Gastrocnemius medialis (tissue), 4 donors: ENCODE results near the gene SGMS1.

Experiments used
- POLR2A ChIP-seq, 2 donors: fragments of 450-650 bp; IDR thresholded peaks; one replicate each; pipeline ENCODE4 v1.6.1; 2017; ENCODE audit warnings: antibody characterized with exemption in 2 of 2, mild to moderate bottlenecking in 2 of 2, moderate library complexity in 2 of 2
- TF ChIP-seq, protein P1 (sequence below), 5 experiments: fragments of 450-650 bp in 3 of 5; fragments of 200-600 bp in 2 of 5; sonication (generic) in 2 of 5; IDR thresholded peaks in 4 of 5; conservative IDR thresholded peaks in 1 of 5; 1 replicate in 4 of 5; 2 replicates in 1 of 5; pipeline ENCODE4 v1.5.1; 2016 to 2019; ENCODE audit warnings: antibody characterized with exemption in 5 of 5, mild to moderate bottlenecking in 3 of 5, moderate library complexity in 3 of 5

DNA sequence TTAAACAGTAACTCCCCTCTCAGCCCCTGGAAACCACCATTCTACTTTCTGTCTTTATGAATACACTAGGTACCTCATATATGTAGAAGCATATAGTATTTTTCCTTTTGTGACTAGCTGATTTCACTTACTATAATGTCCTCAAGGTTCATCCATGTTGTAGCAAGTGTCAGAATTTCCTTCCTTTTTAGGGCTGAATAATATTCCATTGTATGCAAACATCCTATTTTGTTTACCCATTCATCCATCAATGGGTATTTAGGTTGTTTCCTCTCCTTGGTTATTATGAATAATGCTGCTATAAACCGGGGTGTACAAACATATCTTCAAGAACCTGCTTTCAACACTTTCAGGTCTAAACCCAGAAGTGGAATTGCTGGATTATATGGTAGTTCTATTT is 125.3 kb downstream of the SGMS1 start:
- TF ChIP-seq, protein P1, sequence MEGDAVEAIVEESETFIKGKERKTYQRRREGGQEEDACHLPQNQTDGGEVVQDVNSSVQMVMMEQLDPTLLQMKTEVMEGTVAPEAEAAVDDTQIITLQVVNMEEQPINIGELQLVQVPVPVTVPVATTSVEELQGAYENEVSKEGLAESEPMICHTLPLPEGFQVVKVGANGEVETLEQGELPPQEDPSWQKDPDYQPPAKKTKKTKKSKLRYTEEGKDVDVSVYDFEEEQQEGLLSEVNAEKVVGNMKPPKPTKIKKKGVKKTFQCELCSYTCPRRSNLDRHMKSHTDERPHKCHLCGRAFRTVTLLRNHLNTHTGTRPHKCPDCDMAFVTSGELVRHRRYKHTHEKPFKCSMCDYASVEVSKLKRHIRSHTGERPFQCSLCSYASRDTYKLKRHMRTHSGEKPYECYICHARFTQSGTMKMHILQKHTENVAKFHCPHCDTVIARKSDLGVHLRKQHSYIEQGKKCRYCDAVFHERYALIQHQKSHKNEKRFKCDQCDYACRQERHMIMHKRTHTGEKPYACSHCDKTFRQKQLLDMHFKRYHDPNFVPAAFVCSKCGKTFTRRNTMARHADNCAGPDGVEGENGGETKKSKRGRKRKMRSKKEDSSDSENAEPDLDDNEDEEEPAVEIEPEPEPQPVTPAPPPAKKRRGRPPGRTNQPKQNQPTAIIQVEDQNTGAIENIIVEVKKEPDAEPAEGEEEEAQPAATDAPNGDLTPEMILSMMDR (IDR thresholded peaks at IDR 0.05 in 4 of 5, conservative IDR thresholded peaks at IDR 0.05 in 1 of 5), result no peak
- no peak for TF ChIP-seq POLR2A (IDR thresholded peaks at IDR 0.05)
